Dedifferentiated amniotic fluid mesenchymal stem cell (primary cell): ENCODE results near the gene THY1.
A peak's percentile ranks its signal among the peaks of the same experiment; 100 is the strongest.

Source experiments
- DNase-seq: peaks from one replicate; pipeline ENCODE4 v3.0.0-alpha.2; 2016; ENCODE audit errors: extremely low spot score

The THY1 gene

DNA sequence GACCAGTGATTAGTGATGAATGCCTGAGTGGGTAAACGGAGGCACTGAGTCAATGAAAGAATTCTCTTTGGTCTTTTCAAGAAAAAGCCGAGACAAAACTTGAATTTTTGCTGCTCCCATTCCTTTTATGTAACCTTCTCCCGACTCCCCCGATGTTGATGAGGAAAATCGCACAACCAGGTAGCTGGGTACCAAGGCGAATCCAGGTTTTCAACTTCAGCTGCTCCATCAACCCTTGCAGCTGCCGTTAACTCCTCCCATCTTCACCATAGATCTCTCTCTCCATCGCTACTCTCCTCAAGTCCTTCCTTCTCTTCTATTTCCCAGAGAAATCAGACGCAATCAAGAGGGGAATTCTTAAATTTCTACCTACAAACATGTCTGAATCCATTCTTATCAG, 40.9 kb downstream of the THY1 start:
- no peak for DNase-seq

DNA sequence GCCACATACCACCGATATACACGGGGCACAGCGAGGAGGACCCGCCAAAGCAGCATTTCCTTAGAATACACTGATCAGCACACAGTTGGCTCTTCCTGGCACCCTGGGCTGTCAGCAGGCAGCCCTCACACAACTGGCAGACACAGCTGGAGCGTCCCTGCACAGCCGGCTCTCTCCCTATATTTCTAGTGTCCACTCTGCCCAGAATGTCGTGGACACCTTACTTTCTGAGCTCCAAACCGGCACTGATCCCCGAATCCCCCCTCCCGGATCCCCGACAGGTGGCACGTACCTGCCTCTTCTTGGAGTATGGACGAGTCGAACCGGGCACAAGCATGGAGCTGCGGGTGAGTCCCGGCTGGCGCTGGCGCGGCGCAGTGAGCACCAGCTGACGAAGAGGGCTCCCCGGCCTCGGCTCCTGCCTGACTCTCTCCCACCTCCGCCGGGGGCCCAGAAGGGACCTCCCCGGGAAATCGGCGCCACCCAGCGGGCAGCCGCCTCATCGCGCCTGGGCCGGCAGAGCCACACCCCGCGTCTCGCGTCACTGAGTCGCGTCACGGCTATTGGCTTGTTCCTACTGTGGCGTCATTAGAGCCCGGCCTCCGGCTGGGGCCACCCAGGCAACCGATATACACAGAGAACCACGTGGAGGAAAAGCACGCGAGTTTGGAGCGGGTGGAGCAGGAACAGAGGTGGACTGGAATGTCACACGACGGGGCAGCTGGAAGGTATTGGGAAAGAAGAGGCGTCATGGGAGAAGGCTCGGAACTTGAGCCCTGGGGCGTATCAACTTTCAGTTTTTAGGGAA, 41.6 kb downstream of the THY1 start, which contains the start of gene USP2:
USP2 (minus strand) TSS at position 510 of the 808 bp plus-strand sequence. CDS start 8,210 bp downstream, outside the sequence.
- peak; percentile 97 for DNase-seq

DNA sequence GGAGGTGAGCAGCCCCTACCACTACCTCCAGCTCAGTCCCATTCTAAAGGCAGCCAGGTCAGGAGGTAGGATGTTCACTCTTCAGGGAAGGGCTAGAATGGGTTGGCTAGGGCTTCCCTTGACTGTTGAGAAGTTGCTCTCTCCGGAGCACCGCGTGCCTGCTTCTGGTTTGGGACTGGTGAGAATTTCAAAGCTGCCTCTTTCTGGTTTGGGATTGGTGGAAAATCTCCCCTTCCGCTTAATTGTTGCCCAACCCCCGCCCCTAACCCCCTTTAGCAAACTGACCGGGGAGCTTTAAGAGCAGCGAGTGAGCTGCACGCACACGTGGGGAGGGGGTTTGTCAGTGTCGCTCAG, 42.2 kb downstream of the THY1 start:
- no peak for DNase-seq

DNA sequence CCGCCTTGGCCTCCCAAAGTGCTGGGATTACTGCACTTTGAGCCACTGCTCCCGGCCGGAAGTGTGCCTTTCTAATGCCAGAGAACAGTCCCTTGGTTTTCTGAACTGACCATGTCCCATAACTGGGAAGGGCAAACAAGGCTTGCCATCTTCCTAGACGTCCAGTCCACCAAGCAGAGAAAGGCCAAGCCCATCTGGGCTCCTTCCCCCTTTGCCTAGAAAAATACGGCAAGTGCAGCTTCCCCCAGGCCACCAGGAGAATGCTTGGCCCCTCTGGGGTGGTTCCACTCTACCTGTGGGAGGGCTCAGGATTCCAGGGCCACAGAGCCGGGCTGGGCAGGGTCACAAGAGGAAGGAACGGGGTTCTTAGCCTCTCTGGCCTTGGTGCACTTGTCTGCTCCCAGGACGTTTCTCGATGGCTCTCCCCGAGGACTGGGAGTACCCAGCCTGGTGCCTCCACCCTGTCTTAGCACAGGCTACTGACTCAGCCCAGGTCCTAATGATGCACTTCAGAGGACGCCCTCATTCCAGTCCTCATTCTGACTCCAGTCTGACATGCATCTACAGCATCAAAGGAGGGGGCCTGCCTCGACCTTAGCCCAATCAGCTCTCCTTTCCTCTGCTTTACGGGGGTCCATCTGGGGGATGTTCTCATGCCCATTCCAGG, 42.7 kb downstream of the THY1 start:
- DNase-seq = no peak

DNA sequence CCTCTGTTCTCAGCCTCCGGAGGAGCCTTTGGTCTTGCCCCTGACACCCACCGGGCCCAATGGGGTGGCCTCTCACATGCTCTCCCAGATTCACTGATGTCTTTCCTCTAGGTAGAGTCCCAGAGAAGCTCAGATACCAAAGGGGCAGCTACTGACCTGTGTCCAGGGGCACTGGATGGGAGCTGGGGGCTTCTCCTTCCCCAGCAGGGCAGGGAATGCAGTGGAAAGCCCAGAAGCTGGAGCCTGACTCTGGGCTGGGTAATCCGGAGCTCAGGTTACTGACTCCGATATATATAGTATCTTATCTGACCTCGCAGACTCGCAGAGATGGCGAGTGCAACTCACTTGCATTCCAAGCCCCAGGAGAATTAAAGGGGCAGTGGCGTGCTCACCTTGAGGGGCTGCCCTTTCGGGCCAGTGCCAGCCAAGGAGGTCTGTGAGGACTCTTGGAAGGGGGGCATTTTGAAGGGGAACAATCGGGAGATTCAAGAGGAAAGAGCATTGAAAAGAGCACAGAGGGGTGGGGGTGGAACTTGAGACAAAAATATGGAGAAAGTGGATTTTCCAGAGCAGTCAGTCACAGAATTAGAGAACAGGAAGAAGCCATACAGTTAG, 44.0 kb downstream of the THY1 start:
- no peak for DNase-seq

DNA sequence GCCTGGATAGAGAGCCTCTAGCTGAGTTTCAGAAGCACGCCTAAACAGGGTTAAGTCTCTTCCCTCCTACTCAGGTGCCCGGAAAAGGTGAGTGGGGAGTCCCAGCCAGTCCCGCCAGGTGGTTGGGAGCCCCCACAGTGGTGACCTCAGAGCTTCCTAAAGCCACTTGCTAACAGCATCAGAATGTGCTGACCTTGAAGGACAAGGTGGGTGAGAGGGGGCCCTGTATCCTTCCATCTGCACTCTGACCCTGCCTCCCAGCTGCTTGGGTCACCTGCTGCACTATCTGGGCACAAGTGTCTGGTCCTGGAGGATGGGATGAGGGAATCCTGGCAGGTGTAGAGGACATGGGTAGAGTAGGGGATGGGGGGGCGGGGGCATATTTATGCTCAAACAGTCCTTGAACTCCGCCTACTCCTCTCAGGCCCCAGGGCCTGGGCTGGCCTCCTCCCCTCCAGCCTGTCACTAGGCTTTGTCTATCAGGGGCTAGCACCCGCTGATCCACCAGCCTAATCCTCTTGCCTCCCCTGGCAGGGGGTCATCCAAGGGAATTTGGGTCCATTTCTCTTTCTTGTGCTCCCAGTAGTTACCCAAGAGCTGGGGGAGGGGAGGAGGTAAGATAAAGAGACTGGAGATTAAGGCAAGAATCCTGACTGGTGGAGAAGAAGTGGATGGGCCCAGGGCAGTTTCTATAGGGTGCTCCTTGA, 44.9 kb downstream of the THY1 start:
- DNase-seq = no peak

DNA sequence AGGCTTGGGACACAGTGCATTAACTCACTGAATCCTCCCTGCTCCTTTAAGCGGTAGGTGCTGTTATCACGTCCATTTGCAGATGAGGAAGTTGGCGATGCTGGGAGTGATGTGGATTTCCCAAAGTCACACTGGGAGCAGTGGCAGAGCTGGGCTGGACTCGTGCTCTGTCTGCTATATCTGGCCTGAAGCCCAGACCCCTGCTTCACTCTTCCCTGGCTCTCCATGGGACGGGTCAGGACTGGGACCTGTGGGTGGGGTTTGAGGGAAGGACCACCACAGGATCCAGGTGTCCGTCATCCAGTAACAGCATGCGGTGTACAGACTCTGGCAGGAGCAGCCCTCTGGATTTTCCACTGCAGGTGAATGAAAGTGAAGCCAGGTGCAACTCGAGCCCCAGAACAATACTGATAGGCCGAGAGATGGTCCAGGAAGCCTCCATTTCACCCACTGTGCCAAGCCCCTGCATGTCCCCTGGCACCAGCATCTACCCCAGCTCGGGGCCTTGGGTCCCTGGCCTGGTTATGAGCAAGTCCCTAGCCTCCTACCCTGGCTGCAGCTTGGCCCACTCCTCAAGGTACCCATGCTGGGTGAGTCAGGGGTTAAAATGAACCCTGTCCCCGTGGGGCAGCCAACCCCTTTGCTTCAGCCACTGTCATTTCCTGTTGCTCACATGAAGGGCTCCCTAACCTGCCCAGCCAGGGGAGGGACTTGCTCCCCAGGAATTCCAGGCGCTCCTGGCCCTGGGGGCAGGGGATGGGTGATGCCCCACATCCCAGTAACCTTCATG, 45.7 kb downstream of the THY1 start:
- DNase-seq = no peak

DNA sequence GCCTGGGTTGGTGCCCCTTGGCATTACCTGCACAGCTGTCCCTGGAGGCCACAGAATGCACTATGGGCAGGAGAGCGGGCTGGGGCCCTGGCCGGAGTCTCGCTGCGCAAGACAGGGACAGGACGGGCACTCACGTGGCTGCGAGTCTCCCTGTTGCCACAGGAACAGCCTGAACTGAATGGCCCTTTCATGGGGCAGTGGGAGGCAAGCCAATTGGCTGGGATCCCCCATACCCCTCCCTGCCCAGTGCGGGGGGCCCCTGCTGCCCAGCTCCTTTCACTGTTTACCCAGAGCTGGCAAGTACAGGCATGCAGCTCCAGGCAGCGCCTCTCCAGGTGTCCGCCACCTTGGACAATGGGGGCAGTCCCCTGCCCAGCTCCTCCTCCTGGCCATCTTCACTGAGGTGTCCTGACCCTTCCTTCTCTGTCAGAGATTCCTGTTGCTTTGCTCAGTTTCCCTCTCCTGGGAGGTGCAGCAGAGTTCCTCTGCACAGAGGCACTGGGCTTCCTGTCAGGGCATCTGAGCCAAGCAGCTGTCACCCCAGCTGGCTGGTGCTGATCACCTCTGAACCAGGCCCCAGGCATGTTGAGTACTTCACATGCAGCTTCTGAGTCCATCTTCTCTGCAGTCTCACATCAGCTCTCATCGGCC, 46.6 kb downstream of the THY1 start:
- no peak for DNase-seq

DNA sequence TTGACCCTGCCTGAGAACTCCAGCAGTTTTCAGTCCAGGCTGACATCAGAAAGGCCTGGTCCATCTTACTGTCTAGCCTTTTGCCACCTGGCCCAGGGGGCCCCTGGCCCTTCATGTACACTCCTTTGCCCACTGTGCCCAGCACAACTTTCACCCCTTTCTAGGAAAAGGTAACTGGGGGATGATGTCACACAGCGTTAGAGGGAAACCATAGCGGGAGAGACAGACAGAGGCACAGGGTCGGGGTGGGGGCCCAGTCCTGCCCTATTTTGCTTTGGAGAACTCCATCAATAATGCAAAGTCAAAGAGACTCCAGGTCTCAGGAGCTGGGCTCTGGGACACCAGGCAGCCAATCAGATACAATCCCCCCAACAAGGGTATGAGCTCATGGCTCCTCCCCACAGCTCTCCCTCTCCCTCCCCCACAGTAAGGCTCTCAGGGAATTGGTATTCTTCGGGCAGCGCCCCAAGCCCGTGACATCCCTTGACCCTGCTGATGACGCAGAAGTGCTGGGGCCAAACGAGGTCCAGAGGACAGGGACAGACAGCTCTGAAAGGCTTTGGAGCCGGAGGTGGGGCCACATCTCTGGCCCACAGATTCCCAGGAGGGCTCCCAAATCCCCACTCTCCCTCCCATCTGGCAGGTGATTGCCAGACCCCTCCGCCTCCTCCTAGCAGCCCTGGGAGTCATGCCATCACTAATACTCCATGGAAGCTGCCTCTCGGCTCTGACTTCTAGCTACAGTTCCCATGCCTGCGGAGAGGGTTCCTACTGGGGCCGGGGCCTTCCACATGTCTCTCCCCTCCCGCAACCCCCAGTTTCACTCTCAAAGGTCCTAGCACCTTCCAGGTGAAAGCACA, 47.4 kb downstream of the THY1 start:
- DNase-seq = no peak

DNA sequence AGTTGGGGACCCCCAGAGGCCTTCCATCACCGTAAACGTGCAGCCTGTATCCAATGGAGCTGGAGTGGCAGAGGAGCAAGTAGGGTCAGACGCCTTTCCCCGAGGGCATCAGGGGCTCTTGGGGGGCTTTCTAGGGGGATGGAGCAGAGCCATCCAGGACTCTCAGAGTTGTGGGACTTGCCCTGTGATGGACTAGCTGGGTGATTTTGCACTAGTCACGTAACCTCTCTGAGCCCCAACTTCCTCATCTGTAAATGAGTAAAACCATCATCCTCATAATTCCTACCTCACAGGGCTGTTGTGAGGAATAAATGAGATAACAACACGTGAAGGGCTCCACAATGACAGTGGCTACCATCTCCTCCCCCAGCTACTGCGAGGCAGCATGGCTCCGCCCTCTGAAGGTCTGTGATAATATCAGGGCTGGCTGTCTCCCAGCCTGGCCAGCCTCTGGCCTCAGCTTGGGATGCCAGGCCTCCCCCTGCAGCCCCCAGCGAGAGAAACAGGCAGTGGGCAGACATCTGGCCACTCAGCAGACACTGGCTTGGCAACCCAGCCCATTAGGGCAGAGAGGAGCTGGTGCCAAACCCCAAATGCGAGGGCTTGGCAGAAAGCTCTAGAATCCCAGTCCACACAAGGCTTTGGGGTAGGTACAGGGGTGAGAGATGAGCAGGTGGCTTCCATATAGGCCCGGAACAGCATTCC, 48.2 kb downstream of the THY1 start:
- no peak for DNase-seq

DNA sequence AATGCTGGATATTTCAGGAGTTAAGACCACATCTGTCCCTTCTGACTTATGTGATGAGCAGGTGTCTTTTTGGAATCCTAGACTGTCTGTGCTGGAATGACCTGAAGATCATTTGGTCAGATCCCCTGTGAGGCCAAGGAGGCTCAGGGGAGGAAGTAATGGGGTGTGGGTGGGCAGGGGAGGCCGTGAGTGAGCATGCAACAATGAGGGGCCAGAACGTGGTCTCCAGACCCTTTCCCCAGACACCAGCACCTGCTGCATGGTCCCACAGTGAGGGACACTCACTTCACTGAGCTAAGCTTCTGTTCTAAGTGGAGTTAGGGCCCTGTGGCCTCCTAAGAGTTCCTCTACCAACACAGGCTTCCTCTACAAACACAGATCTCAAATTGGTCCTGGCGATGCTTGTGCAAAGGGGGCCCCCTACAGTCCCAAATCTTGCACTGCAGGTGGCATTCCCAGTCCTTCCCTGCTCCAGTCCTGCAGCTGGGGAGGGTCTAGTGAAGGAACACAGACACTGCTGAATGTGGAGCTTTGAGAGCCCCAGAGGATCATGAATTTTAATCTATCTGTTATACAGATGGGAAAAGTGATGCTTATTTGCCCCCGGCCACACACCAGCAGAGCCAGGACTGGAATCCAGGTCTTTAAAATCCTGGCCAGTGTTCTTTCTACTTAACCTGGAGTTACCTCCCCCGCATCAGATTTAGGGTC, 48.9 kb downstream of the THY1 start:
- peak; percentile 48 for DNase-seq

DNA sequence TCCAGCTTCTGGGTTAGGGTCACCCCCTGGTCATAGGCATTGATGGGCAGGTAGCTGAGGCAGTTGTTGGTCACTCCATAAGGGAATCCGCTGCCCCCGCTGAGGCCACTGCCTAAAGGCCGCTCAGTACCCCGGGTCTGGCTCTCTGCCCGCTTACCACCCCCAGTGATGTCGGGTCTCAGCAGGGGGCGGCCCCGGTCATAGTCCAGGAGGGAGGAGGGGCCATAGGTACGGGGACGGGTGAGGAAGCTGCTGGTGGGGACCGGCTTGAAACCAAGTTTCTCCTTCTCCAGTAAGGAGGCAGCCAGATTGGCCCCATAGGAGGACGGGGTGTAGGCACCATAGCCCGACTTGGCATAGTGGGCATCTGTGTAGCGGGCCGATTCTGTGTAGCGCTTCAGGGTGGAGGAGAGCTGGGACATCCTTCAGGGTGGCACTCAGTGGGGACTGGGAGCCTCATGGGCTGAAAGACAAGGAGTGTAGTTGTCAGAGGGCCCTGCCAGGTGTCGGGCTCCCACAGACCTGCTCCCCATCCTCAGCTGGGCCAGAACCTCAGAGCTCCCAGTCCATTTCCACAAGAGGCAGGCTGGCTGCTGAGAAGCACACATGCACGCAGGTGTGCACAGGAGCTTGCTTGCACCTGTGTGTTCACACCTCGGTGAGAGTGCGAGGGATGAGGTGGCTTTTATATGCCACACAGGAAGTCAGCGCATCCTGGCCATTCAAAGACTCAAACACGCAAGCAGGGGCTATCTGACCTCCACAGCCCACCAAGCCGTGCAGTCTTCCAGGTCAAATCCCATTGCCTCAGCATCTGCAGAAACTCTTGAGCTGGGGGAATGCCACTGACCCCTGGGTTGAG, 49.7 kb downstream of the THY1 start:
- DNase-seq = no peak

DNA sequence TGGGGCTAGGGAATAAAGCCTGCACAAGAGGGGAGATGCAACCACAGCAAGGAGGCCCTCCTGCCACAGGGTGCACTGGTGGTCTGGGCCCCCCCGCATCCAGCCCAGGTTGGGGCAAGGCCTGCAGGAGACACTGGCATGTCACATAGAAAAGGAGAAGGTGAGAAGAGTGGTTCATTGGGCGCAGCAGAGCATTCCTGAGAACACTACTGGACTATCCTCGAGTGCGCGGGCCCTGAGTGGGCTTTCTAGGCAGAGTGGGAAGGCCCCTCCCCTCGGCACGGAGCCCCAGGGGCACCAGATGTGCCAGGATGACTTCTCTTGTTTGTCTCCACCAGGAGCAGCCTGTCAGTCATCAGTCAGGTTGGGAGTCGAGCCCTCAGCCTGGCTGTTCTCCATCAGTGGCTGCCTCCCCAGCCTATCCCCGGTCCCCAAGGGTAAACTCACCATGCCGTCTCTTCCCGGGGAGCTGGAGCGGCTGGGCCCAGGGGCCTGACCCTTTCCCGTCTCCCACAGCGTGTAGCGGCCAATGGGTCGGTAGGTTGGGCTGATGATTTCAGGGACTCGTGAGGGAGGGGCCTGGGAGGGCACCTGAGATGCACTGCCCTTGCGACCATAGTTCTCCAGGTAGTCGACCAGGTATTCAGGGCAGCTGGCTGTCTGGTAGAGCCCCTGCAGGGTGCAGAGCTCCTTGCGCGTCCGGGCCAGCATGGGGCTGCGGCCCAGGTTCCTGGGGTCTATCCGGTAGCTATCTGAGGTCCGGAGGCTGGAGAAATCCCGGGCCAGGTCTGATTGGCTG, 50.5 kb downstream of the THY1 start:
- no peak for DNase-seq

DNA sequence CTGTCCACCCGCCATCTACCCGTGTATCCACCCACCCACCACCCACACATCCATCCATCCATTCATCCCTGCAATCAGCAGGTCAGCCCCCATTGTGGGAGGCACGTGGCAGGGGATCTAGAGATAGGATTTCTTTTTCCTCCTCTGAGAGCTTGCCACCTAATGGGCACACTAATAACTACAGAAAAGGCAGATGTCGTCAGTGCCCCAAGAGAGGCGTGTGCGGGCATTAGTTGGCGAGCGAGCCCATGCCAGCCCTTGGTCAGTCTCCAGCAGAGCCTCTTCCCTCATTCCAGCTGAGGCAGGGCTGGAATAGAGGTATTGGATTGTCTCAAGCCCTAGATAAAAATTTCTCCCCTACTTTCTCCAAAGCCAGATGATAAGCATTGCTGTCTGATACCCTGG, 51.2 kb downstream of the THY1 start:
- no peak for DNase-seq

DNA sequence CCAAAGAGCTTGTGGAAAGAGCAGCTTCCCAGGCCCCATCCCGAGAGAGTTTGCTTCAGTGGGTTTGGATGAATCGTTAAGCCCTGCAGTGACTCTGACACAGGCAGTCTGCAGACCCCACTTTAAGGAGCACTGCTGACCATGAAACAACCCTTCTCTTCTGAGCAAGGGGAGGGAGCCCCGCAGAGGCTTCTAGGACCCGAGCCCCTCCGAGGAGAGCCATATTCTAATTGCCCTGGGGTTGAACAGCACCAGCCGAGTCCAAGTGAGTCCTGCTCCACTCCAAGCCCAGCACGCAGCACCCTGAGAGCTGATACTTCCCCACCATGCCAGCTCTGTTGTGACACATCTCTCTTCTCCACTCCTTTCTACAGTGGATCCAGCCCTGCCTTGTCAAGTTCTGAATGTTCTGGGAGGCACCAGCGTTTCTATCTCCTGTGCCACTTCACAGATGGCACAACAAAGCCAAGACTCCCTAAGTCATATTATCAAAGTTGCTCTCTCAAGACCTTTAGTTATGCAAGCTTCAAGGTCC, 51.8 kb downstream of the THY1 start:
- DNase-seq = no peak

DNA sequence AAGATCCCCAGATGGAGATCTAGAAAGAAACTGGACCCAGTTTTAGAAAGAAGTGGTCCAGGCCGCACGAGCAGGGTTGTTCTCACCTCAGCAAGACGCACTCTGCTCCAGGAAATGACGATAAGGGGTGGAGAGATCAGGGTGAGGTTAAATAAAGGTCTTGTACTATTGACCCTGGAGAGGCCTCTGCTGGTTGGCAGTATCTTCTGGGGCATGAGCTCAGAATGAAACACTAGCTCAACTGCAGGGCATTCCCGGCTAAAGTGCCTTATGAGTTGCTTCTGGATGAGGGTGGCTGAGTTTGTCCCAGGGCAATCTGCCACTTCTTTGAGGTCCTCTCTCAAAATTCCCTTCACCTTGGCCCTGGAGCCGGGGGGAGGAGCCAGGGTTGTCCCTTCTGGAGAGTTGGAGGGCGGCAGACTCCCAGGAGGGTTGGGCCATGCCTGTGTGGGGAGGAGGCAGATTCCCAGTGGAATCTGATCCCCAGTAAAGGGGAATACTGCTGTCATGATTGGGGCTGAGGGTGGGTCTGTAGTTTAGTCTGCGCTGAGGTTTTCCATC, 52.4 kb downstream of the THY1 start:
- DNase-seq = no peak
